Measurements from ENCODE around the gene ECM2.

GRCh38 chr9:92463984-92464383 is 71.8 kb downstream of the ECM2 start:
- TF ChIP-seq, protein P1, sequence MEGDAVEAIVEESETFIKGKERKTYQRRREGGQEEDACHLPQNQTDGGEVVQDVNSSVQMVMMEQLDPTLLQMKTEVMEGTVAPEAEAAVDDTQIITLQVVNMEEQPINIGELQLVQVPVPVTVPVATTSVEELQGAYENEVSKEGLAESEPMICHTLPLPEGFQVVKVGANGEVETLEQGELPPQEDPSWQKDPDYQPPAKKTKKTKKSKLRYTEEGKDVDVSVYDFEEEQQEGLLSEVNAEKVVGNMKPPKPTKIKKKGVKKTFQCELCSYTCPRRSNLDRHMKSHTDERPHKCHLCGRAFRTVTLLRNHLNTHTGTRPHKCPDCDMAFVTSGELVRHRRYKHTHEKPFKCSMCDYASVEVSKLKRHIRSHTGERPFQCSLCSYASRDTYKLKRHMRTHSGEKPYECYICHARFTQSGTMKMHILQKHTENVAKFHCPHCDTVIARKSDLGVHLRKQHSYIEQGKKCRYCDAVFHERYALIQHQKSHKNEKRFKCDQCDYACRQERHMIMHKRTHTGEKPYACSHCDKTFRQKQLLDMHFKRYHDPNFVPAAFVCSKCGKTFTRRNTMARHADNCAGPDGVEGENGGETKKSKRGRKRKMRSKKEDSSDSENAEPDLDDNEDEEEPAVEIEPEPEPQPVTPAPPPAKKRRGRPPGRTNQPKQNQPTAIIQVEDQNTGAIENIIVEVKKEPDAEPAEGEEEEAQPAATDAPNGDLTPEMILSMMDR (IDR thresholded peaks at IDR 0.05; ENCODE audit: borderline replicate concordance, extremely low read depth, low read length, poor library complexity, severe bottlenecking), result no peak
- TF ChIP-seq EZH2 (IDR thresholded peaks at IDR 0.05; ENCODE audit: borderline replicate concordance, low read depth, low read length, severe bottlenecking), result no peak
